BE2C (cell line): ENCODE measurements around the gene VPS41.

ENCODE experiments used
- DNase-seq: peaks from one replicate; pipeline ENCODE4 v3.0.0-alpha.2; 2020
- H3K27me3 ChIP-seq: fragments of 250-450 bp; sonication (Bioruptor Pico); 2 replicates; pipeline ENCODE4 v1.5.1; 2020; ENCODE audit warnings: mild to moderate bottlenecking
- H3K36me3 ChIP-seq: fragments of 250-450 bp; sonication (Bioruptor Pico); 2 replicates; pipeline ENCODE4 v1.5.1; 2020; ENCODE audit warnings: mild to moderate bottlenecking
- H3K4me1 ChIP-seq: fragments of 250-450 bp; sonication (Bioruptor Pico); 2 replicates; pipeline ENCODE4 v1.5.1; 2020
- H3K4me3 ChIP-seq: 2 replicates; pipeline ENCODE4 v1.5.1; 2011; ENCODE audit warnings: low read depth, low read length
- H3K9me3 ChIP-seq: fragments of 250-450 bp; sonication (Bioruptor Pico); 2 replicates; pipeline ENCODE4 v1.5.1; 2020
- TF ChIP-seq, protein P1 (sequence below): IDR thresholded peaks from 2 replicates; pipeline ENCODE4 v1.5.1; 2012; ENCODE audit warnings: mild to moderate bottlenecking, low read depth, low read length

The VPS41 gene

GRCh38 chr7:38825721-38826440 is 83.1 kb downstream of the VPS41 start:
- peak; percentile 12 for DNase-seq
- Histone ChIP-seq H3K9me3 (no peaks in the 10 kb centered on the region), H3K27me3 (no peaks in the 10 kb centered on the region), H3K36me3 (no peaks in the 10 kb centered on the region), H3K4me1 (peaks cover 19% of the 10 kb centered on the region), H3K4me3 (no peak overlapping the region)
- TF ChIP-seq, protein P1, sequence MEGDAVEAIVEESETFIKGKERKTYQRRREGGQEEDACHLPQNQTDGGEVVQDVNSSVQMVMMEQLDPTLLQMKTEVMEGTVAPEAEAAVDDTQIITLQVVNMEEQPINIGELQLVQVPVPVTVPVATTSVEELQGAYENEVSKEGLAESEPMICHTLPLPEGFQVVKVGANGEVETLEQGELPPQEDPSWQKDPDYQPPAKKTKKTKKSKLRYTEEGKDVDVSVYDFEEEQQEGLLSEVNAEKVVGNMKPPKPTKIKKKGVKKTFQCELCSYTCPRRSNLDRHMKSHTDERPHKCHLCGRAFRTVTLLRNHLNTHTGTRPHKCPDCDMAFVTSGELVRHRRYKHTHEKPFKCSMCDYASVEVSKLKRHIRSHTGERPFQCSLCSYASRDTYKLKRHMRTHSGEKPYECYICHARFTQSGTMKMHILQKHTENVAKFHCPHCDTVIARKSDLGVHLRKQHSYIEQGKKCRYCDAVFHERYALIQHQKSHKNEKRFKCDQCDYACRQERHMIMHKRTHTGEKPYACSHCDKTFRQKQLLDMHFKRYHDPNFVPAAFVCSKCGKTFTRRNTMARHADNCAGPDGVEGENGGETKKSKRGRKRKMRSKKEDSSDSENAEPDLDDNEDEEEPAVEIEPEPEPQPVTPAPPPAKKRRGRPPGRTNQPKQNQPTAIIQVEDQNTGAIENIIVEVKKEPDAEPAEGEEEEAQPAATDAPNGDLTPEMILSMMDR, result no peak

- DNase-seq, result no peak
- no peaks in the 10 kb centered on the region for H3K27me3 ChIP-seq
- no peaks in the 10 kb centered on the region for H3K9me3 ChIP-seq
- H3K4me1 ChIP-seq, result peaks cover 11% of the 10 kb centered on the region
- H3K36me3 ChIP-seq, result no peaks in the 10 kb centered on the region
- TF ChIP-seq, protein P1, result no peak
- no peak overlapping the region for H3K4me3 ChIP-seq
Observed at GRCh38 chr7:38824948-38825347, 84.0 kb downstream of the VPS41 start.

- Histone ChIP-seq H3K36me3 (no peaks in the 10 kb centered on the region), H3K4me1 (no peaks in the 10 kb centered on the region; the same call in 1 of the 2 replicates), H3K4me3 (no peak overlapping the region), H3K27me3 (no peaks in the 10 kb centered on the region), H3K9me3 (no peaks in the 10 kb centered on the region)
- DNase-seq, result no peak
- TF ChIP-seq, protein P1, result no peak
Observed at GRCh38 chr7:38822549-38822948, 86.4 kb downstream of the VPS41 start.

DNA sequence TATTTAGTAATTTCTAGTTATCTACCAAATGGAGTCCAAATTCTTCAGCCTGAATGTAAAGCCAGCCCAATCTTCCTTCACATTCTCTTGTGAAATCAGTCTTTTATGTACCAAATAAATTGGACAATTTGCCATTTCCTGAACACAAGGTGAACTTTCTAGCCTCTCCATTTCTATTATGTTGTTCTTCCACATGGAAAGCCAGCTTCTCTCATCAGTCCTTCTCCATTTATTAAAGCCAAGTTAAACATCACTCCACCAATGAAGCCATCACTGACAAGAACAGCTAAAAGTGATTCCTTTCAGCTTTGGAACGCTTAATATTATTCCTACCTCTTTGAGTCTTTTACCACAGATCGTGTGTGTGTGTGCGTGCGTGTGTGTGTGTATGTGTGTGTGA is 88.4 kb downstream of the VPS41 start:
- TF ChIP-seq, protein P1, result no peak

DNA sequence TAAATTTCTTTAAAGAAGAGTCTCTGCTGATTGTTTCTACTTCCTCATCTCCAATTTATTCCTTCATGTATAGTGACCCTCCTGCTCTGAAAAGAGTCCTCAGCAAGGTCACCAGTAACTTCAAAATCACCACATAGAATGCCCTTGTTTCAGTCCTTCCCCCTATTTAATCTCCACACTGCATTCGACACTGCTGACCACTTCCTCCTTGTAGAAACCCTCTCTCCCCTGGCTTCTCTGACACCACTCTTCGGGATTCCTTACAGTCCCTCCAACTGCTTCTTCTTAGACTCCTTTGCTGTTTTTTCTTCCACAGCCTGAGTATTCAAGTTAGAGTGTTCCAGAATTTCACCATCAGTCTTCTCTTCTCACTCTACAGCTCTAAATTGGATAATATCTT is 89.5 kb downstream of the VPS41 start:
- Histone ChIP-seq H3K36me3 (no peaks in the 10 kb centered on the region), H3K4me3 (no peak overlapping the region), H3K4me1 (no peaks in the 10 kb centered on the region), H3K27me3 (no peaks in the 10 kb centered on the region), H3K9me3 (no peaks in the 10 kb centered on the region)
- no peak for DNase-seq
- TF ChIP-seq, protein P1, result no peak

More for the DNA sequence above, 88.4 kb downstream of the VPS41 start:
- no peak for DNase-seq
- Histone ChIP-seq H3K4me3 (no peak overlapping the region), H3K27me3 (no peaks in the 10 kb centered on the region), H3K36me3 (no peaks in the 10 kb centered on the region), H3K9me3 (no peaks in the 10 kb centered on the region), H3K4me1 (no peaks in the 10 kb centered on the region)

GRCh38 chr7:38817526-38817925 is 91.5 kb downstream of the VPS41 start:
- Histone ChIP-seq H3K36me3 (no peaks in the 10 kb centered on the region), H3K4me1 (no peaks in the 10 kb centered on the region), H3K4me3 (no peak overlapping the region), H3K27me3 (no peaks in the 10 kb centered on the region), H3K9me3 (no peaks in the 10 kb centered on the region)
- DNase-seq, result no peak
- TF ChIP-seq, protein P1, result no peak
